ENCODE results near the gene AHCYL1. TPM values are rescaled to one million over a fixed set of nuclear protein-coding genes. Genes with fewer than 3 reads are reported as not detected.

Gene AHCYL1
- polyA plus RNA-seq, 1 experiment = 95.5 TPM

DNA sequence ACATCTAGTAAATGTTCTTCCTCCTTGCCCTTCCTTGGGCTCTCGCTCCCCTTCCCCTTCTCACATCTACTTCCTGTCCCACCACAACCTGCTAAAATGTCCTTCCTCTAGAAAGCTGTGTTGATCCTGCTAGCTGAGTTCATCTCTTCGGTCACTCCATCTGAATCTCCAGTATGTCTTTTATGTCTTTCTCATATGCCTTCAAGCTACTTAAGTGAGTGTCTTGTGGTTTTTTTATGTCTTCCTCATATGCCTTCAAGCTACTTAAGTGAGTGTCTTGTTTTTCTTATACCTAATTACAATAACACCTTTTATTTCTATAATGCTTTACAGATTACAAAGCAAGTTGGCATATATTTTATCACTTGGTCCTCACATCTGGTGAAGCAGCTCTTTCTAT is 40.0 kb upstream of the AHCYL1 start:
- Histone ChIP-seq H3K27me3 (ENCODE audit: control insufficient read depth, insufficient read depth, low read length) (no peaks in the 10 kb centered on the region), H3K4me3 (ENCODE audit: low read depth, low read length) (no peak overlapping the region), H3K36me3 (ENCODE audit: control insufficient read depth, insufficient read depth, low read length) (no peaks in the 10 kb centered on the region)
- no peak for DNase-seq (ENCODE audit: low read depth)
- TF ChIP-seq, protein P1, sequence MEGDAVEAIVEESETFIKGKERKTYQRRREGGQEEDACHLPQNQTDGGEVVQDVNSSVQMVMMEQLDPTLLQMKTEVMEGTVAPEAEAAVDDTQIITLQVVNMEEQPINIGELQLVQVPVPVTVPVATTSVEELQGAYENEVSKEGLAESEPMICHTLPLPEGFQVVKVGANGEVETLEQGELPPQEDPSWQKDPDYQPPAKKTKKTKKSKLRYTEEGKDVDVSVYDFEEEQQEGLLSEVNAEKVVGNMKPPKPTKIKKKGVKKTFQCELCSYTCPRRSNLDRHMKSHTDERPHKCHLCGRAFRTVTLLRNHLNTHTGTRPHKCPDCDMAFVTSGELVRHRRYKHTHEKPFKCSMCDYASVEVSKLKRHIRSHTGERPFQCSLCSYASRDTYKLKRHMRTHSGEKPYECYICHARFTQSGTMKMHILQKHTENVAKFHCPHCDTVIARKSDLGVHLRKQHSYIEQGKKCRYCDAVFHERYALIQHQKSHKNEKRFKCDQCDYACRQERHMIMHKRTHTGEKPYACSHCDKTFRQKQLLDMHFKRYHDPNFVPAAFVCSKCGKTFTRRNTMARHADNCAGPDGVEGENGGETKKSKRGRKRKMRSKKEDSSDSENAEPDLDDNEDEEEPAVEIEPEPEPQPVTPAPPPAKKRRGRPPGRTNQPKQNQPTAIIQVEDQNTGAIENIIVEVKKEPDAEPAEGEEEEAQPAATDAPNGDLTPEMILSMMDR (IDR thresholded peaks at IDR 0.05; ENCODE audit: insufficient read depth, low read depth, low read length) = no peak
- CTCF ChIA-PET = interaction anchor here (1.5 to 1.8 kb wide), 3 partner anchors 10 to 40 kb away, joined by 3 to 11 read pairs (median 5); partner anchors contain the start of gene AHCYL1
- POLR2A ChIA-PET = no interaction called here

DNA sequence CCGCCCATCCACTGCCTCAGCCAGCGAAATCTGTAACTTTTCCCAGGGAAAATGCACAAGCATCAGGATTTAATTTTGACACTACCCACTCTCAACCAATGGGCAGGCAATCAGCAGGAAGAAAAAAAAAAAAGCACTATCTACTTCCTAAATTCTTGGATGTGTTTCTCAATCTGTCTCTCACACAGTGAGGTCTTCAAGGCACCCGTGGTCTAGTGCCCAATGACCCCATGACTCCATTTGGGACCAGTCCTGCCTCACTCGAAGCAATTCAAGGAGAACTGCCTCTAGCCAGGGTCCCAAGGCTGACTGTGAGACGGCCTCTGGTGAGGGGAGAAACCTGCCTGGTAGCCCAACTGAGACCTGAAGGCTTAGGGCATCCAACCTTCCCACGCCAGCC is 38.1 kb upstream of the AHCYL1 start:
- DNase-seq (ENCODE audit: low read depth) = no peak
- CTCF ChIA-PET = interaction anchor here (0.9 to 1.1 kb wide), 2 partner anchors 11 to 38 kb away, joined by 3 read pairs; partner anchors contain the start of gene AHCYL1
- H3K36me3 ChIP-seq (ENCODE audit: control insufficient read depth, insufficient read depth, low read length) = no peaks in the 10 kb centered on the region
- POLR2A ChIA-PET = no interaction called here
- H3K27me3 ChIP-seq (ENCODE audit: control insufficient read depth, insufficient read depth, low read length) = no peaks in the 10 kb centered on the region
- TF ChIP-seq, protein P1 (IDR thresholded peaks at IDR 0.05; ENCODE audit: insufficient read depth, low read depth, low read length) = no peak
- no peak overlapping the region for H3K4me3 ChIP-seq (ENCODE audit: low read depth, low read length)

DNA sequence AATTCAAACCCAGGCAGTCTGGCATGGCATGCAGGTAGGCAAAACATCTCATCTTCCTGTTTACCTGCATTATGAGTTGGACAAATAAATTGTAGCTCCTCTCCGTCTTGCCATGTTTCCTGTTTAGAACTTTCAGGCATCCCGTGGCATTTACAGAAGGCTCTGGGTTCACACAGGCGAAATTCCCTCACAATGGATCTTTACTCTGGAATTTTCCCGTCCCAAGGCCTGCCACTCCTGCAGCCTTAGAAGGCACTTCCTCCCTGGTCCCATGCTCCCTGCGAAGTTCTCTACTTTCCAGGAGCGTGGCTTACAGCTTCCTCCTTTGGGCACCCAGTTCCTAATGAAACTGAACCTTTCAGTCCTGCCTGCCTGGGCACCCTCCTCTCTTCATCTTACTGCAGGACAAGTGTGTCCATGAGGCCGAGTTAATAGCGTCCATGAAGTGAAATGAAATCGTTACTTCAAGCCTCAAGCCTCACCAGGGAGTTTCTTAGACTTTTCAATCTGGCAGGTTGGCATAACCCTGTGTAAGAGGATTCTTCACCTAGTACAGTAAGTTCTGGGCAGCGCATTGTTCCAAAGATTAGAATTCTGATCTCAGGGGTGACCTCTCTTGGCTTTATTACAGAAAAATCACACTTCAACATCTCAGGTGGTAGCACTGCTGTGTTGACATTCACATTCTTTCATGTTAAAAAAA is 36.8 kb upstream of the AHCYL1 start:
- H3K4me3 ChIP-seq (ENCODE audit: low read depth, low read length) = no peak overlapping the region
- no peaks in the 10 kb centered on the region for H3K36me3 ChIP-seq (ENCODE audit: control insufficient read depth, insufficient read depth, low read length)
- TF ChIP-seq, protein P1 (IDR thresholded peaks at IDR 0.05; ENCODE audit: insufficient read depth, low read depth, low read length) = no peak
- CTCF ChIA-PET = interaction anchor here (1.1 kb wide), 1 partner anchor 10 kb away, joined by 3 read pairs; no protein-coding TSS in a partner anchor
- DNase-seq (ENCODE audit: low read depth) = no peak
- POLR2A ChIA-PET = no interaction called here
- H3K27me3 ChIP-seq (ENCODE audit: control insufficient read depth, insufficient read depth, low read length) = no peaks in the 10 kb centered on the region

DNA sequence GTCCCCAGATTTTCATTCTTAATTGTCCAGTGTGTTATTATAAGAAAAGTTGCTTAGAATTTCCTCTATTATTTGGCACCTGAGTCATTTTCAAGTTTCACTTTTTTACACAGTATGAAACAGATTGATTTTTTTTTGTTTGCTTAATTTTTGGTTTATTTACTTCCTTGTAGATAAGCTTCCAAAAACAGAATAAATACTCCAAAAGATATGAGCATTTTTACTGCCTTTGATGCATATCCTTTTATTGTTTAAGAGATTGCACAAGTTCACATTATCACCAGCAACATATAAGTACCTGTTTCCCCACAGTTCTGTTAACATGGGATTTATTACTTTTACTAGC is 36.3 kb upstream of the AHCYL1 start:
- Histone ChIP-seq H3K27me3 (ENCODE audit: control insufficient read depth, insufficient read depth, low read length) (no peaks in the 10 kb centered on the region), H3K4me3 (ENCODE audit: low read depth, low read length) (no peak overlapping the region), H3K36me3 (ENCODE audit: control insufficient read depth, insufficient read depth, low read length) (no peaks in the 10 kb centered on the region)
- POLR2A ChIA-PET = no interaction called here
- DNase-seq (ENCODE audit: low read depth) = no peak
- TF ChIP-seq, protein P1 (IDR thresholded peaks at IDR 0.05; ENCODE audit: insufficient read depth, low read depth, low read length) = no peak
- CTCF ChIA-PET = interaction anchor here (0.9 kb wide), 1 partner anchor 25 kb away, joined by 4 read pairs; no protein-coding TSS in a partner anchor

DNA sequence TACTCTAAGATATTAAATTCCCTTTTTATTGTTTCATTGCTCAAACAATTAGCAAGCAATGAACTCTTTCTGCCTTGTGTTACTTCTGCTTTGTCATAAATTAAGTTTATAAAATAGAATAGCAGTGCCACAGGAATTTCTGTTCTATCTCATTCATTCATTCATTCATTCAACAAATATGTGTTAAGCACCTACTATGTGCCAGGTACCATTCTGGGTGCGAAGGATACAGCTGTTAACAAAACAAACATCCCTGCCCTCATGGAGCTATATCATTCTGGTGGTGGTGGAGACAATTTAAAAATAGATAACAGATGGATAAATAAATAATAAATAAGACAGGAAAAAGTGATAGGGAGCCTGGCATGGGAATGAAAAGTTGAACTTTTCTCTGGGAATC is 34.5 kb upstream of the AHCYL1 start:
- CTCF ChIA-PET = interaction anchor here (0.7 to 1.1 kb wide), 3 partner anchors 9 to 35 kb away, joined by 3 to 4 read pairs (median 3); partner anchors contain the start of gene AHCYL1

More for the DNA sequence above, 34.5 kb upstream of the AHCYL1 start:
- Histone ChIP-seq H3K4me3 (ENCODE audit: low read depth, low read length) (no peak overlapping the region), H3K36me3 (ENCODE audit: control insufficient read depth, insufficient read depth, low read length) (no peaks in the 10 kb centered on the region), H3K27me3 (ENCODE audit: control insufficient read depth, insufficient read depth, low read length) (no peaks in the 10 kb centered on the region)
- POLR2A ChIA-PET = no interaction called here
- no peak for DNase-seq (ENCODE audit: low read depth)
- TF ChIP-seq, protein P1 (IDR thresholded peaks at IDR 0.05; ENCODE audit: insufficient read depth, low read depth, low read length) = no peak

All from BJ (cell line).